Measurements from ENCODE around the gene PPTC7. TPM values are rescaled to one million over a fixed set of nuclear protein-coding genes. Genes with fewer than 3 reads are reported as not detected.

PPTC7 gene
- total and polyA plus RNA-seq, 2 of the 8 experiments (the other 6 are each of a cell fraction or from before 2014, with no cell fraction given) = 8.1 to 15.9 TPM

DNA sequence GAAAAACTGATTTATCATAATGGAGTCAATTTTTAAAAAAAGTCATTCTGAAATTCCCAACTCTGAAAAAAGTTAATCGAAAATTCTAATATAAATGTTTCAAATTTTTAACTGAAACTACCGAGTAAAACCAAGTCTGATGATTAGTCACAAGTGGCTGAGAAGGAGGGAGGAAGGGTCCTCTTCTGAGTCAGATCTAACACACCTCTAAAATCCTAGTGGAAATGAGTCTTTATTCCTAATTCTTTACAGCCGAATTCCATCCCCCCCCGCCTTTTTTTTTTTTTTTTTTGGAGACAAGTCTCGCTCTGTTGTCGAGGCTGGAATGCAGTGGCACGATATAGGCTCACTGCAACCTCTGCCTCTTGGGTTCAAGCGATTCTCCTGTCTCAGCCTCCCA is 43.1 kb downstream of the PPTC7 start:
- CTCF ChIA-PET (ENCODE audit: partially characterized antibody) = interaction anchor here (0.5 to 4.6 kb wide), 5 partner anchors 13 to 62 kb away, joined by 3 to 23 read pairs (median 4); no protein-coding TSS in a partner anchor
- H3K9me3 ChIP-seq (ENCODE audit: insufficient read depth in 2 of 2, low read depth in 1 of 2, low read length in 1 of 2) = no peaks in the 10 kb centered on the region
- TF ChIP-seq, protein P1, sequence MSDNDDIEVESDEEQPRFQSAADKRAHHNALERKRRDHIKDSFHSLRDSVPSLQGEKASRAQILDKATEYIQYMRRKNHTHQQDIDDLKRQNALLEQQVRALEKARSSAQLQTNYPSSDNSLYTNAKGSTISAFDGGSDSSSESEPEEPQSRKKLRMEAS (IDR thresholded peaks at IDR 0.05) = no peak
- no peak for TF ChIP-seq EP300 (IDR thresholded peaks at IDR 0.05; ENCODE audit: borderline replicate concordance in 1 of 2, low read depth in 2 of 2, low read length in 2 of 2)
- TF ChIP-seq SIN3A (conservative IDR thresholded peaks at IDR 0.05 in 1 of 2, IDR thresholded peaks at IDR 0.05 in 1 of 2; ENCODE audit: low read depth in 1 of 2, low read length in 2 of 2) = no peak
- no peak for TF ChIP-seq BRCA1 (IDR thresholded peaks at IDR 0.05; ENCODE audit: low read depth, low read length)

More for the DNA sequence above, 43.1 kb downstream of the PPTC7 start:
- H2BK20ac ChIP-seq (ENCODE audit: low read length) = no peak overlapping the region
- H2AFZ ChIP-seq (ENCODE audit: low read length) = no peak overlapping the region
- H3K4me3 ChIP-seq (ENCODE audit: extremely low read depth in 1 of 4, insufficient read depth in 2 of 4, low read depth in 3 of 4, low read length in 4 of 4) = no peak overlapping the region
- H3K4ac ChIP-seq (replicated peaks; ENCODE audit: insufficient read length, low read depth, low read length) = no peak overlapping the region
- H4K20me1 ChIP-seq (replicated peaks in 1 of 2; ENCODE audit: control insufficient read depth in 1 of 2, insufficient read depth in 2 of 2, low read length in 2 of 2) = peaks cover 2% of the 10 kb centered on the region in 2 experiments
- no peaks in the 10 kb centered on the region for H3K79me1 ChIP-seq (ENCODE audit: low read depth, low read length)
- H3K4me2 ChIP-seq (ENCODE audit: insufficient read depth in 1 of 2, low read depth in 2 of 2, low read length in 2 of 2) = no peak overlapping the region
- no peak overlapping the region for H3K9ac ChIP-seq (replicated peaks in 1 of 4; ENCODE audit: extremely low read depth in 1 of 4, low read depth in 3 of 4, low read length in 3 of 4)
- POLR2A ChIA-PET (ENCODE audit: partially characterized antibody) = interaction anchor here (0.7 kb wide), 1 partner anchor 16 kb away, joined by 3 read pairs; no protein-coding TSS in a partner anchor
- 96% methylated on average over 2 of the region's 8 CpGs; no CpG with 5 or more reads in 1 of the 2 experiments for WGBS, 2 experiments (ENCODE audit: extremely low coverage in 1 of 2, insufficient coverage in 1 of 2, insufficient read length in 1 of 2, insufficient replicate concordance in 2 of 2, low coverage in 1 of 2, low lambda C conversion rate in 2 of 2, missing lambda C conversion rate in 1 of 2)
- no peak for FAIRE-seq
- no peak overlapping the region for H2BK12ac ChIP-seq (ENCODE audit: low read depth, low read length)
- H3K14ac ChIP-seq (ENCODE audit: insufficient read length) = no peak overlapping the region
- H4K5ac ChIP-seq (ENCODE audit: insufficient read length, low read depth, low read length) = no peak overlapping the region
- H3K79me2 ChIP-seq (ENCODE audit: control insufficient read depth in 1 of 2, insufficient read depth in 2 of 2, low read length in 2 of 2) = no peaks in the 10 kb centered on the region
- no peaks in the 10 kb centered on the region for H3K4me1 ChIP-seq (replicated peaks in 1 of 4; ENCODE audit: control insufficient read depth in 3 of 4, insufficient read depth in 4 of 4, low read length in 3 of 4)
- no peak overlapping the region for H4K91ac ChIP-seq (replicated peaks; ENCODE audit: insufficient read length, low read length)
- no peak overlapping the region for H3K23ac ChIP-seq (ENCODE audit: insufficient read length)
- no peak overlapping the region for H3K18ac ChIP-seq (ENCODE audit: extremely low read depth, low read length)
- no peak overlapping the region for H4K8ac ChIP-seq (ENCODE audit: extremely low read depth, insufficient read depth, low read length)
- H3K56ac ChIP-seq (replicated peaks; ENCODE audit: insufficient read length, low read depth, low read length) = no peak overlapping the region
- H3K36me3 ChIP-seq (ENCODE audit: control insufficient read depth in 2 of 4, insufficient read depth in 4 of 4, low read length in 3 of 4) = peaks cover 5 to 38% (median 21%) of the 10 kb centered on the region in 4 experiments
- H3K23me2 ChIP-seq (ENCODE audit: low read depth, low read length) = no peaks in the 10 kb centered on the region
- H3K27ac ChIP-seq (ENCODE audit: low read depth, low read length) = no peak overlapping the region
- H2AK5ac ChIP-seq (ENCODE audit: low read depth, low read length) = no peak overlapping the region
- no peak overlapping the region for H2BK120ac ChIP-seq (replicated peaks; ENCODE audit: low read depth, low read length)
- no peak overlapping the region for H2BK15ac ChIP-seq (ENCODE audit: low read length)
- H3K27me3 ChIP-seq (replicated peaks in 1 of 4; ENCODE audit: control insufficient read depth in 3 of 4, extremely low read depth in 1 of 4, insufficient read depth in 3 of 4, low read length in 3 of 4) = no peaks in the 10 kb centered on the region
- no peak overlapping the region for H2BK5ac ChIP-seq (ENCODE audit: low read depth, low read length)
- DNase-seq (ENCODE audit: low read depth in 1 of 2, low spot score in 2 of 2) = no peak
